Measurements from ENCODE around the gene GADD45B.
A peak's percentile ranks its signal among the peaks of the same experiment; 100 is the strongest.

Gene GADD45B

GRCh38 chr19:2476451-2477140 lies 669 bp downstream of the GADD45B start (continued):
- no peak for TF ChIP-seq ZFP69B (tag by site-specific recombination; IDR thresholded peaks at IDR 0.05)
- TF ChIP-seq ZBTB48 (tag by site-specific recombination; IDR thresholded peaks at IDR 0.05): peak; percentile 34; the same call in 1 of the 2 replicates
- TF ChIP-seq ZNF311 (tag by site-specific recombination; IDR thresholded peaks at IDR 0.05; ENCODE audit: borderline replicate concordance): no peak
- no peak for TF ChIP-seq KLF10 (tag by site-specific recombination; IDR thresholded peaks at IDR 0.05)
- no peak for TF ChIP-seq ZNF670 (tag by site-specific recombination; IDR thresholded peaks at IDR 0.05; ENCODE audit: low read depth)
- TF ChIP-seq ZNF701 (tag by site-specific recombination; IDR thresholded peaks at IDR 0.05): no peak
- TF ChIP-seq ZNF791 (tag by site-specific recombination; IDR thresholded peaks at IDR 0.05): no peak
- TF ChIP-seq GFI1B (tag by site-specific recombination; IDR thresholded peaks at IDR 0.05): no peak
- no peak for TF ChIP-seq ZNF610 (tag by site-specific recombination; IDR thresholded peaks at IDR 0.05; ENCODE audit: borderline replicate concordance)
- TF ChIP-seq KLF7 (tag by site-specific recombination; IDR thresholded peaks at IDR 0.05; ENCODE audit: borderline replicate concordance): no peak
- TF ChIP-seq ZNF555 (tag by site-specific recombination; conservative IDR thresholded peaks at IDR 0.05): no peak
- TF ChIP-seq KLF16 (tag by site-specific recombination; IDR thresholded peaks at IDR 0.05): peak; percentile 49; the same call in 1 of the 2 replicates
- no peak for TF ChIP-seq ZNF629 (tag by site-specific recombination; IDR thresholded peaks at IDR 0.05)
- TF ChIP-seq ZNF558 (tag by site-specific recombination; IDR thresholded peaks at IDR 0.05): no peak
- TF ChIP-seq ZNF133 (tag by site-specific recombination; IDR thresholded peaks at IDR 0.05): no peak; the same call in 1 of the 2 replicates
- TF ChIP-seq ZNF621 (tag by site-specific recombination; IDR thresholded peaks at IDR 0.05): no peak
- TF ChIP-seq SP7 (tag by site-specific recombination; IDR thresholded peaks at IDR 0.05): no peak; the same call in 1 of the 2 replicates
- no peak for TF ChIP-seq ZNF645 (tag by site-specific recombination; IDR thresholded peaks at IDR 0.05)
- TF ChIP-seq ZNF202 (tag by site-specific recombination; IDR thresholded peaks at IDR 0.05; ENCODE audit: borderline replicate concordance): no peak
- TF ChIP-seq ZNF175 (tag by site-specific recombination; IDR thresholded peaks at IDR 0.05): no peak
- no peak for TF ChIP-seq ZNF404 (tag by site-specific recombination; IDR thresholded peaks at IDR 0.05)
- no peak for TF ChIP-seq ZNF302 (tag by site-specific recombination; IDR thresholded peaks at IDR 0.05; ENCODE audit: low read depth)
- no peak for TF ChIP-seq ZNF121 (tag by site-specific recombination; IDR thresholded peaks at IDR 0.05)
- TF ChIP-seq KLF9 (tag by site-specific recombination; IDR thresholded peaks at IDR 0.05; ENCODE audit: low read depth): 0 out of 2 replicates have a peak, but pooled peaks have one; percentile 11
- TF ChIP-seq GLIS1 (tag by site-specific recombination; IDR thresholded peaks at IDR 0.05): peak; percentile 93
- TF ChIP-seq ZBTB10 (tag by site-specific recombination; IDR thresholded peaks at IDR 0.05): no peak; the same call in none of the 2 replicates
- TF ChIP-seq ZNF423 (tag by site-specific recombination; IDR thresholded peaks at IDR 0.05): no peak
- no peak for TF ChIP-seq ZNF549 (tag by site-specific recombination; IDR thresholded peaks at IDR 0.05)
- no peak for TF ChIP-seq ZNF433 (tag by site-specific recombination; IDR thresholded peaks at IDR 0.05; ENCODE audit: low read depth)
- TF ChIP-seq OVOL3 (tag by site-specific recombination; IDR thresholded peaks at IDR 0.05): no peak
- TF ChIP-seq SETDB1 (IDR thresholded peaks at IDR 0.05; ENCODE audit: insufficient read length, low read length): no peak
- TF ChIP-seq ZSCAN16 (tag by site-specific recombination; IDR thresholded peaks at IDR 0.05): no peak
- TF ChIP-seq SCRT2 (tag by site-specific recombination; IDR thresholded peaks at IDR 0.05): no peak
- no peak for TF ChIP-seq ZNF654 (tag by site-specific recombination; IDR thresholded peaks at IDR 0.05; ENCODE audit: low read depth)
- no peak for TF ChIP-seq ZNF362 (tag by site-specific recombination; IDR thresholded peaks at IDR 0.05)
- no peak for TF ChIP-seq ZNF223 (tag by site-specific recombination; IDR thresholded peaks at IDR 0.05)
- TF ChIP-seq INSM2 (tag by site-specific recombination; IDR thresholded peaks at IDR 0.05): no peak

All from HEK293 (cell line).